Heart right ventricle (tissue), 16 donors: ENCODE data around the gene OTUD6A. TPM values are rescaled to one million over a fixed set of nuclear protein-coding genes. Genes with fewer than 3 reads are reported as not detected.

ENCODE experiments used
- ATAC-seq, 8 donors: fragments of 200-7000 bp; cut with Tn5 transposase; one replicate each; pipeline ENCODE4 v1.9.1; 2020; ENCODE audit warnings: mild to moderate bottlenecking in 8 of 8, moderate library complexity in 8 of 8, moderate number of reproducible peaks in 1 of 8
- DNase-seq, 2 donors: peaks; one replicate each; pipeline ENCODE4 v3.0.0-alpha.2; 2020
- H3K27ac ChIP-seq, 10 donors: fragments of 200-600 bp; sonication (generic) in 2 of 10; one replicate each; pipeline versions ENCODE4 v1.5.0 to v1.8.0; 2020 to 2022; ENCODE audit warnings: mild to moderate bottlenecking in 3 of 10
- H3K27me3 ChIP-seq, 7 donors: fragments of 200-600 bp; one replicate each; pipeline ENCODE4 v1.8.0; 2021 to 2022; ENCODE audit warnings: mild to moderate bottlenecking in 2 of 7
- H3K36me3 ChIP-seq, 9 donors: fragments of 200-600 bp; sonication (generic) in 1 of 9; one replicate each; pipeline versions ENCODE4 v1.5.0 to v1.8.0; 2020 to 2022; ENCODE audit warnings: mild to moderate bottlenecking in 2 of 9
- H3K4me1 ChIP-seq, 9 donors: fragments of 200-600 bp; sonication (generic) in 1 of 9; one replicate each; pipeline versions ENCODE4 v1.5.0 to v1.8.0; 2020 to 2022; ENCODE audit warnings: mild to moderate bottlenecking in 4 of 9
- H3K4me3 ChIP-seq, 10 donors: fragments of 200-600 bp; sonication (generic) in 2 of 10; one replicate each; pipeline versions ENCODE4 v1.5.0 to v1.8.0; 2020 to 2022; ENCODE audit warnings: mild to moderate bottlenecking in 7 of 10, moderate library complexity in 2 of 10
- H3K9me3 ChIP-seq, 11 donors: fragments of 200-600 bp in 10 of 11; sonication (generic) in 2 of 11; one replicate each; pipeline versions ENCODE4 v1.5.0 to v1.8.0; 2013 to 2022; ENCODE audit warnings: mild to moderate bottlenecking in 2 of 11, control low read depth in 1 of 11, moderate library complexity in 1 of 11
- WGBS, 2 donors: extraction: QIAGEN DNeasy Blood & Tissue Kit; methylation state at CpG; one replicate each; pipeline ENCODE4 v1.1.7; 2013; ENCODE audit warnings: inconsistent platforms in 1 of 2; 5-methylcytosine and 5-hydroxymethylcytosine counted together
- intact Hi-C, 10 donors: fragments of 100-400 bp; cut with DNase I; formaldehyde crosslinking; loops; one replicate each; pipeline versions ENCODE4 v1.11.1 to v1.14.2; 2022
- polyA plus RNA-seq, 2 donors: library from polyadenylated mRNA; stranded (reverse); fragments of 200-250 nt; gene quantifications; one replicate each; pipeline ENCODE4 v1.2.3, GENCODE V29; 2013
- total RNA-seq, 10 donors: library from RNA; stranded (reverse); fragmentation: NEBNext Ultra II Directional in 3 of 10; extraction: Animal tissue kit (Norgen Biotek cat#: 25700) in 3 of 10; gene quantifications; one replicate each; pipeline versions ENCODE4 v1.2.1 to v1.2.4, GENCODE V29; 2021 to 2023
- TF ChIP-seq, protein P1 (sequence below), 9 donors: fragments of 200-600 bp; sonication (generic) in 2 of 9; IDR thresholded peaks; one replicate each; pipeline versions ENCODE4 v1.5.0 to v1.8.0; 2021 to 2022; ENCODE audit warnings: antibody characterized with exemption in 9 of 9, mild to moderate bottlenecking in 5 of 9, moderate library complexity in 1 of 9
- donor health status: Arrhythmogenic right ventricular cardiomyopathy.
- donor health status: ischemic (EF 13 %, LVEDD 7.1; RV severe dilation, severe dysfunction).
- donor health status: healthy with polysubstance abuse.
- donor health status: DM: no; HTN: yes; CAD: no.
- donor health status: DM: no; HTN: no; CAD: no.
- donor health status: ischemic (EF 25% LVEDD 6.9; RV normal size, moderate dysfunction).
- donor health status: ischemic (EF 25% LVEDD 5.7; RV mildly dilated, moderate dysfunction).
- donor health status: healthy.
- donor health status: DM: yes; HTN: yes; CAD: no.
- donor health status: Ischemic cardiomyopathy.
- donor health status: ischemic (EF 35%, LVEDD 5.7; RV mildly dilated, moderate dysfunction).
- donor health status: nonischemic (EF 11% LVEDD 7.7; RV severe dilation, severe dysfunction).
- donor health status: DM: yes; HTN: yes; CAD: no.
- donor health status: PGD.
- donor health status: ischemic (EF 29% LVEDD 5.4; RV normal size, mild dysfunction).
- donor health status: nonischemic (EF 23%, LVEDD 6.1; RV moderate dilation, normal function).

Gene OTUD6A
- total and polyA plus RNA-seq, 12 donors: not detected

GRCh38 chrX:70034646-70035045, 27.6 kb upstream of the OTUD6A start:
- WGBS, 2 donors: 88 to 89% methylated on average over 4 of the region's 4 CpGs
- ATAC-seq: no peak

DNA sequence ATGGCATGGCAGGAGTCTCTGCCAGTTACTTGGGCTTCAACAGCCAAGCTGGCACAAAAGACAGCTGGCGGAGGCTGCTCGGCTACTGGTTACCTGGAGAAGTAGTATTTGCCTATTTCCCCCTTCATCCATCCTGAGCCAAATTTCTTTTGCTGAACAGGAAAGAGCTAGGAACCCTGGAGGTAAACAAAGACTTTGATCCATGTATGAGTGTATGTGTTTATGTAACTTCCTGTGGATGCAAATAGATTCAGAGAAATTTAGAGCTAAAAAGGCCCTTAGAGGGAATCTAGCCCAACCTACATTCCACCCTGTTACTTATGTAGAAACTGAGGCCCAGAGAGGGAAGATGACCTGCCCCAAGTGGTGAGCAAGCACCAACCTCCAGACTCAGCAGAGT, 23.7 kb upstream of the OTUD6A start:
- no peaks in the 10 kb centered on the region for H3K36me3 ChIP-seq
- WGBS, 2 donors: 80 to 88% methylated on average over 2 of the region's 2 CpGs
- TF ChIP-seq, protein P1, sequence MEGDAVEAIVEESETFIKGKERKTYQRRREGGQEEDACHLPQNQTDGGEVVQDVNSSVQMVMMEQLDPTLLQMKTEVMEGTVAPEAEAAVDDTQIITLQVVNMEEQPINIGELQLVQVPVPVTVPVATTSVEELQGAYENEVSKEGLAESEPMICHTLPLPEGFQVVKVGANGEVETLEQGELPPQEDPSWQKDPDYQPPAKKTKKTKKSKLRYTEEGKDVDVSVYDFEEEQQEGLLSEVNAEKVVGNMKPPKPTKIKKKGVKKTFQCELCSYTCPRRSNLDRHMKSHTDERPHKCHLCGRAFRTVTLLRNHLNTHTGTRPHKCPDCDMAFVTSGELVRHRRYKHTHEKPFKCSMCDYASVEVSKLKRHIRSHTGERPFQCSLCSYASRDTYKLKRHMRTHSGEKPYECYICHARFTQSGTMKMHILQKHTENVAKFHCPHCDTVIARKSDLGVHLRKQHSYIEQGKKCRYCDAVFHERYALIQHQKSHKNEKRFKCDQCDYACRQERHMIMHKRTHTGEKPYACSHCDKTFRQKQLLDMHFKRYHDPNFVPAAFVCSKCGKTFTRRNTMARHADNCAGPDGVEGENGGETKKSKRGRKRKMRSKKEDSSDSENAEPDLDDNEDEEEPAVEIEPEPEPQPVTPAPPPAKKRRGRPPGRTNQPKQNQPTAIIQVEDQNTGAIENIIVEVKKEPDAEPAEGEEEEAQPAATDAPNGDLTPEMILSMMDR (IDR thresholded peaks at IDR 0.05): no peak
- no peaks in the 10 kb centered on the region for H3K9me3 ChIP-seq
- H3K27ac ChIP-seq: no peak overlapping the region
- no peak overlapping the region for H3K4me3 ChIP-seq
- H3K27me3 ChIP-seq: peaks cover 0 to 3% (median 0%) of the 10 kb centered on the region in 7 donors
- DNase-seq (no peak), ATAC-seq (no peak)
- intact Hi-C loops: loop anchor here in 1 of 10 donors (10.0 kb wide), 2 partner anchors 56 to 504 kb away; no protein-coding TSS in a partner anchor
- H3K4me1 ChIP-seq: no peaks in the 10 kb centered on the region

More at GRCh38 chrX:70034646-70035045, 27.6 kb upstream of the OTUD6A start:
- H3K27ac ChIP-seq: no peak overlapping the region
- H3K4me1 ChIP-seq: peaks cover 0 to 8% (median 0%) of the 10 kb centered on the region in 9 donors
- H3K9me3 ChIP-seq: no peaks in the 10 kb centered on the region
- intact Hi-C loops: loop anchor here (5.0 to 10.0 kb wide), 9 partner anchors 60 to 542 kb away; partner anchors contain the start of gene EDA (in 3 of the 10)
- H3K36me3 ChIP-seq: no peaks in the 10 kb centered on the region
- no peak overlapping the region for H3K4me3 ChIP-seq
- TF ChIP-seq, protein P1 (IDR thresholded peaks at IDR 0.05): no peak
- DNase-seq: no peak
- H3K27me3 ChIP-seq: peaks cover 0 to 17% (median 0%) of the 10 kb centered on the region in 7 donors

DNA sequence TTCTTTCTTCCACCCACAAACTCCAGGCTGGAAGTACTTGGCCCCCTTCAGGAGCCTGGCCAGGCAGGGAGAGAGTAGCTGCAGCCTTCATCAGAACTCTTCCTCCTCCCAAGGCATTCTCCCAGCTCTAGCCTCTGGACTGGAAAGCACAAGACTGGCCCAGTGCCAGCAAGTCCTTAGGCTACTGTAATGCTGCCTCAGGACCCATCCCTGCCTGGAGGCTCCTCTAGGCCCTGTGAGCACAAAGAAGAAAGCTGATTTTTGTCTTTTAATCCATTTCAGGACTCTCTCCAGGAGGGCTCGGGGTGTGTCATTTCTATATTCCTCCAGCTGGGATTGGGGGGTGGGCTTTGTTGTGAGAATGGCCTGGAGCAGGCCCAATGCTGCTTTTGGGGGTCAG, 23.3 kb upstream of the OTUD6A start:
- Histone ChIP-seq H3K4me3 (no peak overlapping the region), H3K27ac (no peak overlapping the region), H3K9me3 (no peaks in the 10 kb centered on the region), H3K4me1 (no peaks in the 10 kb centered on the region), H3K27me3 (peaks cover 0 to 3% (median 0%) of the 10 kb centered on the region in 7 donors), H3K36me3 (no peaks in the 10 kb centered on the region)
- DNase-seq: no peak
- TF ChIP-seq, protein P1 (IDR thresholded peaks at IDR 0.05): no peak
- ATAC-seq: no peak
- 100% methylated on average over 1 of the region's 1 CpG for WGBS, 2 donors
- intact Hi-C loops: loop anchor here in 1 of 10 donors (10.0 kb wide), 2 partner anchors 56 to 504 kb away; no protein-coding TSS in a partner anchor

- Histone ChIP-seq H3K9me3 (no peaks in the 10 kb centered on the region), H3K27me3 (peaks cover 0 to 3% (median 0%) of the 10 kb centered on the region in 7 donors), H3K4me1 (no peaks in the 10 kb centered on the region), H3K36me3 (no peaks in the 10 kb centered on the region), H3K27ac (no peak overlapping the region), H3K4me3 (no peak overlapping the region)
- TF ChIP-seq, protein P1 (IDR thresholded peaks at IDR 0.05): no peak
- WGBS, 2 donors: 89 to 100% methylated on average over 2 of the region's 2 CpGs
- intact Hi-C loops: loop anchor here in 3 of 10 donors (5.0 to 10.0 kb wide), 4 partner anchors 53 to 505 kb away; no protein-coding TSS in a partner anchor
- DNase-seq: no peak
- ATAC-seq: no peak
These were observed 22.5 kb upstream of the OTUD6A start for GRCh38 chrX:70039758-70040157.
